ENCODE measurements around the gene NOXA1.

The NOXA1 gene

DNA sequence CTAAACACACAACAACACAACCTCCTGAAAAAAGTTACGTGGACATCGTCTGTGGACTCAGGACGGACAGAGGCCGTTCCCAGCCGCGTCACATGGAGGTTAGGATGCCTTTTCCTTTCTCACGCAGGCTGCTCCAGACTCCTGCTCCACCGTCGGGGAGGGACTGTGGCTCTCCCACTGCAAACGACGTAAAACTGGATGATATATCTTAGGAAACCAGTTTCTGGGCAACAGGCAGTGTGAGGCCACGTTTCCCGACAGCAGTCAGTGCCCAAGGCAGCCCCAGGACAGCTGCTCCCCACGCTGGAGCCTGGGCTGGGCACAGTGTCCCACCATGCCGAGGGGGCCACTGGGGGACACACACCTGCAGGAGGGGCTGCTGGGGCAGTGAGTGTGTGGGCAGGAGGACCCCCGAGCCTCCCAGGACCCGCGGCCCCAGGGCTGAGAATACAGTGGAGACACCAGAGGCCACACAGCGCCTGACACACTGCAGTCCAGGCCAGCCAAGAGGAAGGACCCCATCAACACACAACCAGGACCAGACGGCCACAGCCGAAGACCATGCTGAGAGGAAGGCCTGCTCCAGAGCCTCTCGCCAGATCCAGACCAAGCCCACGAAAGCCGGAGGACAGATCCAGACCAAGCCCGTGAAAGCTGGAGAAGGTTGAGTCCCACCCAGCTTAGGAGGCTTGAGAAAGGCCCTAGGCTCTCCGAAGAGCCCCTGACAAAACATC is 26.4 kb upstream of the NOXA1 start:
- Mint-ChIP-seq H3K36me3 (ENCODE audit: low read depth) (peaks cover 25% of the 10 kb centered on the region), H3K9me3 (peaks cover 16% of the 10 kb centered on the region), H3K4me1 (no peaks in the 10 kb centered on the region), H3K4me3 (no peak overlapping the region), H3K27ac (no peak overlapping the region), H3K27me3 (ENCODE audit: low read depth) (no peaks in the 10 kb centered on the region)
- TF ChIP-seq, protein P1, sequence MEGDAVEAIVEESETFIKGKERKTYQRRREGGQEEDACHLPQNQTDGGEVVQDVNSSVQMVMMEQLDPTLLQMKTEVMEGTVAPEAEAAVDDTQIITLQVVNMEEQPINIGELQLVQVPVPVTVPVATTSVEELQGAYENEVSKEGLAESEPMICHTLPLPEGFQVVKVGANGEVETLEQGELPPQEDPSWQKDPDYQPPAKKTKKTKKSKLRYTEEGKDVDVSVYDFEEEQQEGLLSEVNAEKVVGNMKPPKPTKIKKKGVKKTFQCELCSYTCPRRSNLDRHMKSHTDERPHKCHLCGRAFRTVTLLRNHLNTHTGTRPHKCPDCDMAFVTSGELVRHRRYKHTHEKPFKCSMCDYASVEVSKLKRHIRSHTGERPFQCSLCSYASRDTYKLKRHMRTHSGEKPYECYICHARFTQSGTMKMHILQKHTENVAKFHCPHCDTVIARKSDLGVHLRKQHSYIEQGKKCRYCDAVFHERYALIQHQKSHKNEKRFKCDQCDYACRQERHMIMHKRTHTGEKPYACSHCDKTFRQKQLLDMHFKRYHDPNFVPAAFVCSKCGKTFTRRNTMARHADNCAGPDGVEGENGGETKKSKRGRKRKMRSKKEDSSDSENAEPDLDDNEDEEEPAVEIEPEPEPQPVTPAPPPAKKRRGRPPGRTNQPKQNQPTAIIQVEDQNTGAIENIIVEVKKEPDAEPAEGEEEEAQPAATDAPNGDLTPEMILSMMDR (IDR thresholded peaks at IDR 0.05; ENCODE audit: unreplicated experiment in 3 of 3) = no peak

DNA sequence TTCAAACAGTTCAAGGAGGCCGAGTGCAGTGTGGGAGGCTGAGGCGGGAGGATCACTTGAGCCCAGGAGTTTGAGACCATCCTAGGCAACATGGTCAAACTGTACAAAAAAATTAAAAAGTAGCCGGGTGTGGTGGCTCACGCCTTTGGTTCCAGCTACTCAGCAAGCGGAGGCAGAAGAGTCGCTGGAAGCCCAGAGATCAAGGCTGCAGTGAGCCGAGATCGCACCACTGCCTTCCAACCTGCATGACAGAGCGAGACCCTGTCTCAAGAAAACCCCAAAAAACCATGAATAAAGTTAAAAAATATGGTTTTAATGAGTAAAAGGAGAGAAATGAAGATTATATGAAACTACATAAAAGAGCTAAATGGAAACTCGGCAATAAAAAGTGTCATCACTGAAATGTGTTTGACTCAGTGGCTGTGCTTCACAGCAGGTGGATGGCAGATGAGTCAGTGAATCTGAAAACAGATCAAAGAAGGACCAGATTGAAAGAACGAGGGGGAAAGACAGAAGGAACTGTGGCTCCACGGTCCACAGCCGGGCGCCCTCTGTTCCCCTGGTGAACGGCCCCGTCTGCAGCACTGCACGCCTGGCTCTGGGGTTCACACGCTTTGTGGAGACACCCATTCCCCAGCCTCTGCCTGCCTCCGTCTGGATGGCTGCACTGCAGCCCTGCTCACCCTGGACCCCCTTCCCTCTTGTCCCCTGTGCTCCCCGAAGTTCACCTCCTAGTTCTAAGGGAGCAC is 25.3 kb upstream of the NOXA1 start:
- TF ChIP-seq, protein P1 (IDR thresholded peaks at IDR 0.05; ENCODE audit: unreplicated experiment in 3 of 3) = no peak
- peaks cover 33% of the 10 kb centered on the region for H3K36me3 Mint-ChIP-seq (ENCODE audit: low read depth)
- no peaks in the 10 kb centered on the region for H3K27me3 Mint-ChIP-seq (ENCODE audit: low read depth)
- H3K9me3 Mint-ChIP-seq = peaks cover 22% of the 10 kb centered on the region
- H3K4me3 Mint-ChIP-seq = no peak overlapping the region
- H3K4me1 Mint-ChIP-seq = peaks cover 6% of the 10 kb centered on the region
- H3K27ac Mint-ChIP-seq = no peak overlapping the region

DNA sequence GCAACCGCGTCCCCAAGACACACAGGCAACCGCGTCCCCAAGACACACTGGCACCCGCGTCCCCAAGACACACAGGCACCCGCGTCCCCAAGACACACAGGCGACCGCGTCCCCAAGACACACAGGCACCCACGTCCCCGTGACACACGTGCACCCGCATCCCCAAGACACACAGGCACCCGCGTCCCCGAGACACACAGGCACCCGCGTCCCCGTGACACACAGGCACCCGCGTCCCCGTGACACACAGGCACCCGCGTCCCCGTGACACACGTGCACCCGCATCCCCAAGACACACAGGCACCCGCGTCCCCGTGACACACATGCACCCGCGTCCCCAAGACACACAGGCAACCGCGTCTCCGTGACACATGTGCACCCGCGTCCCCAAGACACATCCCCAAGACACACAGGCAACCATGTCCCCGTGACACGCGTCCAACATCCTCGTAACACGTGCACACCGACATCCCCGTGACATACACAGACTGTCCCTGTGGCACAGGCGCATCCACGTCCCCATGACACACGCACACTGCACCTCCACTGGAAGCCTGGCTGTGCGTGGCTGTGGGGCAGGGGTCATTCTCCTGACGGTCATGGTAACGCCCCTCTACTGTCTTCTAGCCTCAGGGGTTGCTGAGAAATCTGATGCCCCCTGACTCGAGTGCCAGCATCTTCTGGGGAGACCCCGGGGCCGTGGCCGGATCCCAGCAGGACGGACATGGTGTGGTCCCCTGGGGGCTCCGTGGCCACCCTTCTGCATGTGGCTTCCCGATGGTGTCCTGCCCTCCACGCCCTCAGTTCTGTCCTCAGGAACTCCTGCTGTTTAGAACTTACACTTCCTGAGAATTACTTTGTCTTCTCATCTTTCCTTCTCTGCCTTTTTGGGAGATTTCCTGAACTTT is 24.4 kb upstream of the NOXA1 start:
- Mint-ChIP-seq H3K27me3 (ENCODE audit: low read depth) (no peaks in the 10 kb centered on the region), H3K4me3 (no peak overlapping the region), H3K36me3 (ENCODE audit: low read depth) (peaks cover 33% of the 10 kb centered on the region), H3K9me3 (peaks cover 22% of the 10 kb centered on the region), H3K4me1 (peaks cover 6% of the 10 kb centered on the region), H3K27ac (no peak overlapping the region)
- TF ChIP-seq, protein P1 (IDR thresholded peaks at IDR 0.05; ENCODE audit: unreplicated experiment in 3 of 3) = no peak

DNA sequence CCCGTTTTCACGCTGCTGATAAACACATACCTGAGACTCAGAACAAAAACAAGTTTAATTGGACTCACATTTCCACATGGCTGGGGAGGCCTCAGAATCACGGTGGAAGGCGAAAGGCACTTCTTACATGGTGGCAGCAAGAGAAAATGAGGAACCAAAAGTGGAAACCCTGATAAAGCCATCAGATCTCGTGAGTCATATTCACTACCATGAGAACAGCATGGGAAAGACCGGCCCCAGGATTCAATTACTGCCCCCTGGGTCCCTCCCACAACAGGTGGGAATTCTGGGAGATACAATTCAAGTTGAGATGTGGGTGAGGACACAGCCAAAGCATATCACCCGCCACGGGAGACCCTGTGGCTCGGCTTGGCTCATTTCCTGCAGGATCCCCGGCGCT is 20.4 kb upstream of the NOXA1 start:
- TF ChIP-seq, protein P1 (IDR thresholded peaks at IDR 0.05; ENCODE audit: unreplicated experiment in 3 of 3) = no peak
- Mint-ChIP-seq H3K4me1 (peaks cover 13% of the 10 kb centered on the region), H3K9me3 (peaks cover 16% of the 10 kb centered on the region), H3K4me3 (no peak overlapping the region), H3K27me3 (ENCODE audit: low read depth) (no peaks in the 10 kb centered on the region), H3K27ac (no peak overlapping the region), H3K36me3 (ENCODE audit: low read depth) (peaks cover 24% of the 10 kb centered on the region)

DNA sequence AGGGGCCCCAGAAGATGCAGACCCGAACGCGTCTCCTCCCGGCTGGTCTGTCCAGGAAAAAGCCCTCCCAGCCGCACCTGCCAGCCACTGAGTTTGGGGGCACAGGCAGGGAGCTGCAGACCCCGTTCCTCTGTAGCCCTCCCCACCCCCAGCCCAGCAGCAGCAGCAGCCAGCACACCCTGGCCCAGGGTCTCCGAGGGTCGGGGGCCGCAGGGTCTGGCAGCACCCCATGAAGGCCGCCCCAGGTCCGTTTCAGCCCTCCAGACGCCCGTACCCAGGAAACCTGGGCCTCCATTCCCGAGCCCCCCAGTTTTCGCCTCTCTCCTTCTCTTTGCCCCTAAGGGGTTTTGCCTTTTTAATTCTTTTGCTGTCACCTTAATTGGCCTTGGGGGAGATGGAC is 19.9 kb upstream of the NOXA1 start:
- no peak overlapping the region for H3K27ac Mint-ChIP-seq
- peaks cover 13% of the 10 kb centered on the region for H3K9me3 Mint-ChIP-seq
- peaks cover 13% of the 10 kb centered on the region for H3K4me1 Mint-ChIP-seq
- TF ChIP-seq, protein P1 (IDR thresholded peaks at IDR 0.05; ENCODE audit: unreplicated experiment in 3 of 3) = no peak
- peaks cover 20% of the 10 kb centered on the region for H3K36me3 Mint-ChIP-seq (ENCODE audit: low read depth)
- H3K4me3 Mint-ChIP-seq = no peak overlapping the region
- no peaks in the 10 kb centered on the region for H3K27me3 Mint-ChIP-seq (ENCODE audit: low read depth)
